Activated CD8-positive, alpha-beta T cell treated with anti-CD3 and anti-CD28 coated beads for 36 hours (primary cell): Measurements from ENCODE around the gene SLC35G3. TPM values are rescaled to one million over a fixed set of nuclear protein-coding genes. Genes with fewer than 3 reads are reported as not detected.

Source experiments
- ATAC-seq: fragments of 200-7000 bp; cut with Tn5 transposase; one replicate; pipeline ENCODE4 v1.10.0; 2021; ENCODE audit warnings: mild to moderate bottlenecking, moderate library complexity
- CTCF ChIA-PET: fragments of 350-600 bp; sonication (Branson Sonifier 250); formaldehyde crosslinking; loops from one replicate; lab custom pipeline; 2021; ENCODE audit warnings: antibody characterized with exemption; lab: Charles Lee
- POLR2A ChIA-PET: fragments of 350-600 bp; sonication (Branson Sonifier 250); formaldehyde crosslinking; loops from one replicate; lab custom pipeline; 2021; ENCODE audit warnings: antibody characterized with exemption; lab: Charles Lee
- DNase-seq: peaks from one replicate; pipeline ENCODE4 v3.0.0-alpha.2; 2020
- H3K27ac Mint-ChIP-seq: one replicate; pipeline ENCODE4 v1.8.0; 2021; ENCODE audit warnings: mild to moderate bottlenecking, mixed read lengths
- H3K27me3 Mint-ChIP-seq: one replicate; pipeline ENCODE4 v1.8.0; 2021; ENCODE audit warnings: mixed read lengths
- H3K36me3 Mint-ChIP-seq: one replicate; pipeline ENCODE4 v1.8.0; 2021; ENCODE audit warnings: low read depth, mixed read lengths
- H3K4me1 Mint-ChIP-seq: one replicate; pipeline ENCODE4 v1.8.0; 2021; ENCODE audit warnings: low read depth, mixed read lengths
- H3K4me3 Mint-ChIP-seq: one replicate; pipeline ENCODE4 v1.8.0; 2021; ENCODE audit warnings: mild to moderate bottlenecking, moderate library complexity, mixed read lengths
- H3K9me3 Mint-ChIP-seq: one replicate; pipeline ENCODE4 v1.8.0; 2021; ENCODE audit warnings: mixed read lengths
- intact Hi-C: fragments of 100-400 bp; cut with micrococcal nuclease; formaldehyde crosslinking; loops from one replicate; pipeline ENCODE4 v1.10.0; 2022
- total RNA-seq, 2 experiments: library from RNA; stranded (reverse); gene quantifications; one replicate each; pipeline ENCODE4 v1.2.3, GENCODE V29; 2021
- TF ChIP-seq, protein P1 (sequence below): fragments of 200-600 bp; IDR thresholded peaks from one replicate; pipeline ENCODE4 v1.8.0; 2022; ENCODE audit warnings: antibody characterized with exemption, mild to moderate bottlenecking

Gene SLC35G3
- total RNA-seq, 2 experiments from 2014 or later = not detected

DNA sequence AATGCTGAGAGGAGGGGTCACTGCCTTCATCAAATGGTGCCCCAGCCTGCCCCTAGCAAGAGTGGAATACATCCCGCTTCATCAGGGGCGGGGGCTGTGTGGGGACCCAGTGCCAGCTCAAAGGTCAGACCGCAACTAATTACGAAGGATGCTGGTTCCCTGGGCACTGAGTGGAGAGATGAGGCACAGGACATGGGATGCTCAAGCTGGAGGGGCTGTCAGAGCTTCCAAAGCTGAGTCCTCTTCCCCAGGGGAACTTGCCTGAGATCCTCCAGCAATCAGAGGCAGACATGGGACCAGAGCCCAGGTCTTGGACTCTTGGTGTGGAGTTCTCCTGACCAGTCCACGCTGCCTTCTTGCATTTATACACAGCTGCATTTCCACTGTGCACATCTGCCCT lies 27.7 kb downstream of the SLC35G3 start:
- ATAC-seq = no peak
- ChIA-PET POLR2A (interaction anchor here (0.6 to 2.3 kb wide), 3 partner anchors 47 to 206 kb away, joined by 3 to 6 read pairs (median 4); partner anchors contain the start of genes SLFN11 and SLFN5), CTCF (interaction anchor here (1.2 to 2.3 kb wide), 4 partner anchors 17 to 447 kb away, joined by 3 to 9 read pairs (median 4); no protein-coding TSS in a partner anchor)
- Mint-ChIP-seq H3K27ac (no peak overlapping the region), H3K36me3 (no peaks in the 10 kb centered on the region), H3K4me1 (peaks cover 20% of the 10 kb centered on the region), H3K9me3 (no peaks in the 10 kb centered on the region), H3K4me3 (no peak overlapping the region), H3K27me3 (no peaks in the 10 kb centered on the region)
- DNase-seq = no peak
- intact Hi-C loops = no loop called here
- TF ChIP-seq, protein P1, sequence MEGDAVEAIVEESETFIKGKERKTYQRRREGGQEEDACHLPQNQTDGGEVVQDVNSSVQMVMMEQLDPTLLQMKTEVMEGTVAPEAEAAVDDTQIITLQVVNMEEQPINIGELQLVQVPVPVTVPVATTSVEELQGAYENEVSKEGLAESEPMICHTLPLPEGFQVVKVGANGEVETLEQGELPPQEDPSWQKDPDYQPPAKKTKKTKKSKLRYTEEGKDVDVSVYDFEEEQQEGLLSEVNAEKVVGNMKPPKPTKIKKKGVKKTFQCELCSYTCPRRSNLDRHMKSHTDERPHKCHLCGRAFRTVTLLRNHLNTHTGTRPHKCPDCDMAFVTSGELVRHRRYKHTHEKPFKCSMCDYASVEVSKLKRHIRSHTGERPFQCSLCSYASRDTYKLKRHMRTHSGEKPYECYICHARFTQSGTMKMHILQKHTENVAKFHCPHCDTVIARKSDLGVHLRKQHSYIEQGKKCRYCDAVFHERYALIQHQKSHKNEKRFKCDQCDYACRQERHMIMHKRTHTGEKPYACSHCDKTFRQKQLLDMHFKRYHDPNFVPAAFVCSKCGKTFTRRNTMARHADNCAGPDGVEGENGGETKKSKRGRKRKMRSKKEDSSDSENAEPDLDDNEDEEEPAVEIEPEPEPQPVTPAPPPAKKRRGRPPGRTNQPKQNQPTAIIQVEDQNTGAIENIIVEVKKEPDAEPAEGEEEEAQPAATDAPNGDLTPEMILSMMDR = no peak

- ChIA-PET CTCF (interaction anchor here (0.8 to 1.2 kb wide), 2 partner anchors 48 to 553 kb away, joined by 3 to 4 read pairs; no protein-coding TSS in a partner anchor), POLR2A (interaction anchor here (1.1 to 1.7 kb wide), 3 partner anchors 15 to 209 kb away, joined by 3 to 6 read pairs (median 4); partner anchors contain the start of gene SLFN11)
- no peak overlapping the region for H3K27ac Mint-ChIP-seq
- DNase-seq = no peak
- no peaks in the 10 kb centered on the region for H3K27me3 Mint-ChIP-seq
- peaks cover 32% of the 10 kb centered on the region for H3K4me1 Mint-ChIP-seq
- no peak for ATAC-seq
- TF ChIP-seq, protein P1 = no peak
- H3K9me3 Mint-ChIP-seq = peaks cover 2% of the 10 kb centered on the region
- intact Hi-C loops = no loop called here
- no peak overlapping the region for H3K4me3 Mint-ChIP-seq
- H3K36me3 Mint-ChIP-seq = no peaks in the 10 kb centered on the region
Measured at GRCh38 chr17:35164716-35165115, 29.5 kb downstream of the SLC35G3 start.

DNA sequence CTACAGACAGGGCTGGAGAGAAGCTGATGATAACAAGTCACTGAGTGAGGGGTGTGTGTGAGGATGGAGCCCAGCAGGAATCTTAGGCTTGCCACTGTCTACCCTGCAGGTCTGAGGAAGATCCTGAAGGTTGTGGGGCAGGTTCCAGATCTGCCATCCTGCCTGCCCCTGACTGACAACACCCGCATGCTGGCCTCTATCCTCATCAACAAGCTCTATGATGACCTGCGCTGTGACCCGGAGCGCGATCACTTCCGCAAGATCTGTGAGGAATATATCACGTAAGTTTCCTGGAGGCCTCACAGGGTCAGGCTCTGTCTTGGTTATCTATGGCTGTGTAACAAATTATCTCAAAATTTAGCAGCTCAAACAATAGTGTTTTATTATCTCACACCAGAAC lies 30.3 kb downstream of the SLC35G3 start:
- POLR2A ChIA-PET = interaction anchor here (1.0 to 1.7 kb wide), 3 partner anchors 15 to 210 kb away, joined by 3 to 4 read pairs (median 3); partner anchors contain the start of gene SLFN11
- Mint-ChIP-seq H3K36me3 (no peaks in the 10 kb centered on the region), H3K27me3 (no peaks in the 10 kb centered on the region), H3K9me3 (peaks cover 2% of the 10 kb centered on the region), H3K27ac (no peak overlapping the region), H3K4me1 (peaks cover 38% of the 10 kb centered on the region), H3K4me3 (no peak overlapping the region)
- TF ChIP-seq, protein P1 = no peak
- ATAC-seq (no peak), DNase-seq (no peak)
- intact Hi-C loops = no loop called here
- CTCF ChIA-PET = no interaction called here

- ChIA-PET CTCF (no interaction called here), POLR2A (interaction anchor here (0.6 to 1.4 kb wide), 3 partner anchors 14 to 375 kb away, joined by 3 read pairs; no protein-coding TSS in a partner anchor)
- Mint-ChIP-seq H3K9me3 (peaks cover 2% of the 10 kb centered on the region), H3K27ac (no peak overlapping the region), H3K36me3 (no peaks in the 10 kb centered on the region), H3K4me1 (peaks cover 38% of the 10 kb centered on the region), H3K27me3 (no peaks in the 10 kb centered on the region), H3K4me3 (no peak overlapping the region)
- ATAC-seq = no peak
- DNase-seq = no peak
- intact Hi-C loops = no loop called here
- TF ChIP-seq, protein P1 = no peak
Measured at GRCh38 chr17:35162755-35163154, 31.4 kb downstream of the SLC35G3 start.

- Mint-ChIP-seq H3K27ac (peak overlapping the region; percentile 78), H3K36me3 (no peaks in the 10 kb centered on the region), H3K4me1 (peaks cover 38% of the 10 kb centered on the region), H3K9me3 (peaks cover 2% of the 10 kb centered on the region), H3K4me3 (peak overlapping the region; percentile 12), H3K27me3 (no peaks in the 10 kb centered on the region)
- DNase-seq = no peak
- ChIA-PET POLR2A (interaction anchor here (0.6 to 1.4 kb wide), 5 partner anchors 9 to 452 kb away, joined by 3 to 5 read pairs (median 3); no protein-coding TSS in a partner anchor), CTCF (interaction anchor here (1.3 to 1.9 kb wide), 5 partner anchors 10 to 603 kb away, joined by 3 to 6 read pairs (median 4); no protein-coding TSS in a partner anchor)
- intact Hi-C loops = no loop called here
- peak; percentile 55 for ATAC-seq
- TF ChIP-seq, protein P1 = no peak
Measured at GRCh38 chr17:35161281-35161761, 32.9 kb downstream of the SLC35G3 start.
